GM23338 (cell line): ENCODE data around the gene ZNF823.

Experiments
- CREB1 ChIP-seq: fragments of 250-450 bp; sonication (Bioruptor Pico); IDR thresholded peaks from 2 replicates; pipeline ENCODE4 v1.5.0; 2020; ENCODE audit warnings: low read depth, mild to moderate bottlenecking, moderate library complexity
- CTCF ChIP-seq, 2 experiments: fragments of 200-600 bp in 1 of 2; sonication (generic) in 1 of 2; conservative IDR thresholded peaks; 2 replicates each; pipeline versions ENCODE4 v1.5.1 to v1.6.1; 2016 to 2017; ENCODE audit warnings: antibody characterized with exemption in 2 of 2, low read depth in 2 of 2, mild to moderate bottlenecking in 2 of 2, moderate library complexity in 1 of 2
- EZH2 ChIP-seq: fragments of 200-600 bp; sonication (generic); IDR thresholded peaks from one replicate; pipeline ENCODE4 v1.8.0; 2017; ENCODE audit warnings: antibody characterized with exemption, mild to moderate bottlenecking, low read depth; ENCODE audit not compliant: unreplicated experiment
- EZH2phosphoT487 ChIP-seq: fragments of 200-600 bp; sonication (generic); IDR thresholded peaks from one replicate; pipeline ENCODE4 v1.8.1; 2018; ENCODE audit warnings: antibody characterized with exemption; ENCODE audit not compliant: unreplicated experiment
- NANOG ChIP-seq: IDR thresholded peaks from 2 replicates; pipeline ENCODE4 v1.6.1; 2016; ENCODE audit warnings: antibody characterized with exemption, borderline replicate concordance
- POLR2AphosphoS5 ChIP-seq: IDR thresholded peaks from 2 replicates; pipeline ENCODE4 v1.6.1; 2016; ENCODE audit warnings: antibody characterized with exemption, low read depth
- STAT1 ChIP-seq: IDR thresholded peaks from one replicate; pipeline ENCODE4 v1.6.1; 2016; ENCODE audit warnings: antibody characterized with exemption; ENCODE audit not compliant: unreplicated experiment
- ZNF114 ChIP-seq: fragments of 250-450 bp; sonication (Bioruptor Pico); IDR thresholded peaks from 2 replicates; pipeline ENCODE4 v1.5.0; 2020; ENCODE audit warnings: mild to moderate bottlenecking, moderate library complexity
- ZNF331 ChIP-seq: fragments of 250-450 bp; sonication (Bioruptor Pico); IDR thresholded peaks from 2 replicates; pipeline ENCODE4 v1.5.0; 2020; ENCODE audit warnings: low read depth, mild to moderate bottlenecking, moderate library complexity
- TF ChIP-seq, protein P1 (sequence below): fragments of 250-450 bp; sonication (Bioruptor Pico); IDR thresholded peaks from 2 replicates; pipeline ENCODE4 v1.5.0; 2020; ENCODE audit warnings: mild to moderate bottlenecking, moderate library complexity

DNA sequence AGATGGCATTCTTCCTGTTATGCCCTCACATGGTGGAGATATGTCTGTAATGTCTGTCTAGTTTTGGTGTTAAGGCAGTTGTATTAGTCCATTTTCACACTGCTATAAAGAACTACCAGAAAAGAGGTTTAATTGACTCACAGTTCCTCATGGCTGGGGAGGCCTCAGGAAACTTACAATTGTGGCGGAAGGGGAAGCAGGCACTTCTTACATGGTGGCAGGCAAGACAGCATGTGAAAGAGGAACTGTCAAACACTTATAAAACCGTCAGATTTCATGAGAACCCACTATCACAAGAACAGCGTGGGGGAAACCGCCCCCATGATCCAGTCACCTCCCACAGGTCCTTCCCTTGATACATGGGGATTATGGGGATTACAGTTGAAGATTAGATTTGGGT, 31.2 kb upstream of the ZNF823 start:
- TF ChIP-seq CTCF (conservative IDR thresholded peaks at IDR 0.05; ENCODE audit: low read depth in 2 of 2) (no peak), POLR2AphosphoS5 (no peak), CREB1 (CRISPR knock-in tag) (no peak), EZH2phosphoT487 (no peak), NANOG (no peak), STAT1 (no peak), EZH2 (no peak), ZNF331 (CRISPR knock-in tag) (no peak), ZNF114 (no peak)
- TF ChIP-seq, protein P1, sequence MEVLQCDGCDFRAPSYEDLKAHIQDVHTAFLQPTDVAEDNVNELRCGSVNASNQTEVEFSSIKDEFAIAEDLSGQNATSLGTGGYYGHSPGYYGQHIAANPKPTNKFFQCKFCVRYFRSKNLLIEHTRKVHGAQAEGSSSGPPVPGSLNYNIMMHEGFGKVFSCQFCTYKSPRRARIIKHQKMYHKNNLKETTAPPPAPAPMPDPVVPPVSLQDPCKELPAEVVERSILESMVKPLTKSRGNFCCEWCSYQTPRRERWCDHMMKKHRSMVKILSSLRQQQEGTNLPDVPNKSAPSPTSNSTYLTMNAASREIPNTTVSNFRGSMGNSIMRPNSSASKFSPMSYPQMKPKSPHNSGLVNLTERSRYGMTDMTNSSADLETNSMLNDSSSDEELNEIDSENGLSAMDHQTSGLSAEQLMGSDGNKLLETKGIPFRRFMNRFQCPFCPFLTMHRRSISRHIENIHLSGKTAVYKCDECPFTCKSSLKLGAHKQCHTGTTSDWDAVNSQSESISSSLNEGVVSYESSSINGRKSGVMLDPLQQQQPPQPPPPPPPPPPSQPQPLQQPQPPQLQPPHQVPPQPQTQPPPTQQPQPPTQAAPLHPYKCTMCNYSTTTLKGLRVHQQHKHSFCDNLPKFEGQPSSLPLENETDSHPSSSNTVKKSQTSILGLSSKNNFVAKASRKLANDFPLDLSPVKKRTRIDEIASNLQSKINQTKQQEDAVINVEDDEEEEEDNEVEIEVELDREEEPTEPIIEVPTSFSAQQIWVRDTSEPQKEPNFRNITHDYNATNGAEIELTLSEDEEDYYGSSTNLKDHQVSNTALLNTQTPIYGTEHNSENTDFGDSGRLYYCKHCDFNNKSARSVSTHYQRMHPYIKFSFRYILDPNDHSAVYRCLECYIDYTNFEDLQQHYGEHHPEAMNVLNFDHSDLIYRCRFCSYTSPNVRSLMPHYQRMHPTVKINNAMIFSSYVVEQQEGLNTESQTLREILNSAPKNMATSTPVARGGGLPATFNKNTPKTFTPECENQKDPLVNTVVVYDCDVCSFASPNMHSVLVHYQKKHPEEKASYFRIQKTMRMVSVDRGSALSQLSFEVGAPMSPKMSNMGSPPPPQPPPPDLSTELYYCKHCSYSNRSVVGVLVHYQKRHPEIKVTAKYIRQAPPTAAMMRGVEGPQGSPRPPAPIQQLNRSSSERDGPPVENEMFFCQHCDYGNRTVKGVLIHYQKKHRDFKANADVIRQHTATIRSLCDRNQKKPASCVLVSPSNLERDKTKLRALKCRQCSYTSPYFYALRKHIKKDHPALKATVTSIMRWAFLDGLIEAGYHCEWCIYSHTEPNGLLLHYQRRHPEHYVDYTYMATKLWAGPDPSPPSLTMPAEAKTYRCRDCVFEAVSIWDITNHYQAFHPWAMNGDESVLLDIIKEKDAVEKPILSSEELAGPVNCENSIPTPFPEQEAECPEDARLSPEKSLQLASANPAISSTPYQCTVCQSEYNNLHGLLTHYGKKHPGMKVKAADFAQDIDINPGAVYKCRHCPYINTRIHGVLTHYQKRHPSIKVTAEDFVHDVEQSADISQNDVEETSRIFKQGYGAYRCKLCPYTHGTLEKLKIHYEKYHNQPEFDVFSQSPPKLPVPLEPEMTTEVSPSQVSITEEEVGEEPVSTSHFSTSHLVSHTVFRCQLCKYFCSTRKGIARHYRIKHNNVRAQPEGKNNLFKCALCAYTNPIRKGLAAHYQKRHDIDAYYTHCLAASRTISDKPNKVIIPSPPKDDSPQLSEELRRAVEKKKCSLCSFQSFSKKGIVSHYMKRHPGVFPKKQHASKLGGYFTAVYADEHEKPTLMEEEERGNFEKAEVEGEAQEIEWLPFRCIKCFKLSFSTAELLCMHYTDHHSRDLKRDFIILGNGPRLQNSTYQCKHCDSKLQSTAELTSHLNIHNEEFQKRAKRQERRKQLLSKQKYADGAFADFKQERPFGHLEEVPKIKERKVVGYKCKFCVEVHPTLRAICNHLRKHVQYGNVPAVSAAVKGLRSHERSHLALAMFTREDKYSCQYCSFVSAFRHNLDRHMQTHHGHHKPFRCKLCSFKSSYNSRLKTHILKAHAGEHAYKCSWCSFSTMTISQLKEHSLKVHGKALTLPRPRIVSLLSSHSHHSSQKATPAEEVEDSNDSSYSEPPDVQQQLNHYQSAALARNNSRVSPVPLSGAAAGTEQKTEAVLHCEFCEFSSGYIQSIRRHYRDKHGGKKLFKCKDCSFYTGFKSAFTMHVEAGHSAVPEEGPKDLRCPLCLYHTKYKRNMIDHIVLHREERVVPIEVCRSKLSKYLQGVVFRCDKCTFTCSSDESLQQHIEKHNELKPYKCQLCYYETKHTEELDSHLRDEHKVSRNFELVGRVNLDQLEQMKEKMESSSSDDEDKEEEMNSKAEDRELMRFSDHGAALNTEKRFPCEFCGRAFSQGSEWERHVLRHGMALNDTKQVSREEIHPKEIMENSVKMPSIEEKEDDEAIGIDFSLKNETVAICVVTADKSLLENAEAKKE: no peak
